Eye (tissue), 1 donor: ENCODE results near the gene POU2AF3.
"Not testable (repeated sequence)": the region's sequence is repeated elsewhere in the genome, so short reads cannot be mapped to it uniquely, and the experiment has no call there.

ENCODE experiments used
- DNase-seq: peaks from one replicate; pipeline ENCODE4 v3.0.0-alpha.2; 2015

The POU2AF3 gene

GRCh38 chr11:111298413-111299100 lies at the start of gene POU2AF3:
Gene POU2AF3, plus strand, starts transcription at chr11:111298546. Its CDS starts 36 bp downstream, at chr11:111298582.
- DNase-seq = no peak

- DNase-seq = no peak
Observed at GRCh38 chr11:111250936-111251335, 47.4 kb upstream of the POU2AF3 start.

GRCh38 chr11:111253131-111253530 lies 45.2 kb upstream of the POU2AF3 start:
- DNase-seq = no peak

GRCh38 chr11:111253630-111254029 lies 44.7 kb upstream of the POU2AF3 start:
- no peak for DNase-seq

- no peak for DNase-seq
Observed at GRCh38 chr11:111258046-111258445, 40.3 kb upstream of the POU2AF3 start.

GRCh38 chr11:111259896-111260295 lies 38.5 kb upstream of the POU2AF3 start:
- DNase-seq = no peak

GRCh38 chr11:111260811-111261210 lies 37.5 kb upstream of the POU2AF3 start:
- DNase-seq = peak; percentile 28

- no peak for DNase-seq
Observed at GRCh38 chr11:111264646-111265045, 33.7 kb upstream of the POU2AF3 start.

GRCh38 chr11:111265421-111265820 lies 32.9 kb upstream of the POU2AF3 start:
- no peak for DNase-seq

- DNase-seq = not testable (repeated sequence)
Observed at GRCh38 chr11:111268303-111268702, 30.0 kb upstream of the POU2AF3 start.

- peak; percentile 36 for DNase-seq
Observed at GRCh38 chr11:111269146-111269868, 29.0 kb upstream of the POU2AF3 start.

- no peak for DNase-seq
Observed at GRCh38 chr11:111272420-111272819, 25.9 kb upstream of the POU2AF3 start.

- no peak for DNase-seq
Observed at GRCh38 chr11:111282562-111283075, 15.7 kb upstream of the POU2AF3 start.

GRCh38 chr11:111283945-111284481 lies 14.3 kb upstream of the POU2AF3 start:
- DNase-seq = peak; percentile 24

GRCh38 chr11:111285189-111286091 lies 12.9 kb upstream of the POU2AF3 start:
- peak; percentile 56 for DNase-seq

GRCh38 chr11:111291764-111292163 lies 6.6 kb upstream of the POU2AF3 start:
- no peak for DNase-seq

- DNase-seq = not testable (repeated sequence)
Observed at GRCh38 chr11:111292408-111292807, 5.9 kb upstream of the POU2AF3 start.

GRCh38 chr11:111296196-111296595 lies 2.1 kb upstream of the POU2AF3 start:
- DNase-seq = no peak

- no peak for DNase-seq
Observed at GRCh38 chr11:111297696-111298095, 650 bp upstream of the POU2AF3 start.

GRCh38 chr11:111299101-111300026 lies 1.0 kb downstream of the POU2AF3 start:
- DNase-seq = peak; percentile 89

GRCh38 chr11:111300569-111300968 lies 2.2 kb downstream of the POU2AF3 start:
- DNase-seq = no peak
